HEK293 (cell line): ENCODE measurements around the gene STARD3.

Experiments
- CTCF ChIA-PET: fragments of 350-600 bp; formaldehyde crosslinking; extraction: SDS; loops from one replicate; lab custom pipeline; 2021; ENCODE audit warnings: antibody characterized with exemption; lab: Yijun Ruan, JAX
- POLR2A ChIA-PET: fragments of 300-600 bp; formaldehyde crosslinking; extraction: SDS; loops from one replicate; lab custom pipeline; 2020; ENCODE audit warnings: antibody characterized with exemption, inconsistent platforms; lab: Yijun Ruan, JAX
- H3K27ac ChIP-seq: fragments of 200-500 bp; sonication (Bioruptor generic); 2 replicates; pipeline ENCODE4 v1.5.1; 2014; ENCODE audit warnings: low read depth, low read length, control low read depth, inconsistent platforms; ENCODE audit errors: extremely low read depth
- H3K36me3 ChIP-seq, 2 experiments: fragments of 200-500 bp in 1 of 2; sonication (Bioruptor generic) in 1 of 2; 1 replicate in 1 of 2; 2 replicates in 1 of 2; pipeline ENCODE4 v1.5.1; 2014 to 2017; ENCODE audit warnings: inconsistent platforms in 2 of 2, low read length in 2 of 2; ENCODE audit not compliant: control insufficient read depth in 2 of 2, insufficient read depth in 1 of 2
- H3K4me1 ChIP-seq: fragments of 200-500 bp; sonication (Bioruptor generic); 2 replicates; pipeline ENCODE4 v1.5.1; 2014; ENCODE audit warnings: mild to moderate bottlenecking, low read length, inconsistent platforms; ENCODE audit not compliant: control insufficient read depth, insufficient read depth
- H3K4me3 ChIP-seq: 2 replicates; pipeline ENCODE4 v1.5.1; 2011; ENCODE audit warnings: low read depth, mild to moderate bottlenecking, control low read depth, low read length, moderate library complexity
- H3K9me3 ChIP-seq: fragments of 200-500 bp; sonication (Bioruptor generic); 2 replicates; pipeline ENCODE4 v1.5.1; 2014; ENCODE audit warnings: low read depth, low read length, inconsistent platforms; ENCODE audit not compliant: control insufficient read depth, insufficient read depth
- GLI4 ChIP-seq: fragments of 450-650 bp; formaldehyde crosslinking; IDR thresholded peaks from 2 replicates; pipeline ENCODE4 v1.5.1; 2016; ENCODE audit warnings: missing biosample characterization, missing genetic modification characterization
- KLF1 ChIP-seq: fragments of 450-650 bp; formaldehyde crosslinking; IDR thresholded peaks from 2 replicates; pipeline ENCODE4 v1.5.1; 2016; ENCODE audit warnings: missing biosample characterization, missing genetic modification characterization
- KLF7 ChIP-seq: fragments of 450-650 bp; formaldehyde crosslinking; IDR thresholded peaks from 2 replicates; pipeline ENCODE4 v1.5.1; 2016; ENCODE audit warnings: missing biosample characterization, missing genetic modification characterization, borderline replicate concordance
- PRDM1 ChIP-seq: fragments of 450-650 bp; formaldehyde crosslinking; IDR thresholded peaks from 2 replicates; pipeline ENCODE4; 2016; ENCODE audit warnings: missing biosample characterization, missing genetic modification characterization
- REPIN1 ChIP-seq: fragments of 450-650 bp; formaldehyde crosslinking; IDR thresholded peaks from 2 replicates; pipeline ENCODE4 v1.5.1; 2017; ENCODE audit warnings: missing biosample characterization, missing genetic modification characterization, low read depth
- SP2 ChIP-seq: fragments of 450-650 bp; formaldehyde crosslinking; IDR thresholded peaks from 2 replicates; pipeline ENCODE4 v1.5.1; 2016; ENCODE audit warnings: missing biosample characterization, missing genetic modification characterization
- ZBTB20 ChIP-seq: fragments of 450-650 bp; formaldehyde crosslinking; IDR thresholded peaks from 2 replicates; pipeline ENCODE4 v1.5.1; 2016; ENCODE audit warnings: missing biosample characterization, missing genetic modification characterization
- ZBTB48 ChIP-seq: fragments of 450-650 bp; formaldehyde crosslinking; IDR thresholded peaks from 2 replicates; pipeline ENCODE4 v1.5.1; 2016; ENCODE audit warnings: missing biosample characterization, missing genetic modification characterization
- ZFHX2 ChIP-seq: fragments of 450-650 bp; formaldehyde crosslinking; conservative IDR thresholded peaks from 2 replicates; pipeline ENCODE4 v1.5.1; 2016; ENCODE audit warnings: missing biosample characterization, missing genetic modification characterization
- ZFP69B ChIP-seq: fragments of 450-650 bp; formaldehyde crosslinking; IDR thresholded peaks from 2 replicates; pipeline ENCODE4 v1.5.1; 2016; ENCODE audit warnings: missing biosample characterization, missing genetic modification characterization
- ZNF112 ChIP-seq: fragments of 450-650 bp; formaldehyde crosslinking; IDR thresholded peaks from 2 replicates; pipeline ENCODE4 v1.5.0; 2017; ENCODE audit warnings: missing biosample characterization, missing genetic modification characterization
- ZNF335 ChIP-seq: fragments of 450-650 bp; formaldehyde crosslinking; conservative IDR thresholded peaks from 2 replicates; pipeline ENCODE4 v1.5.1; 2016; ENCODE audit warnings: missing biosample characterization, missing genetic modification characterization
- ZNF677 ChIP-seq: fragments of 450-650 bp; IDR thresholded peaks from 2 replicates; pipeline ENCODE4 v1.5.0; 2018; ENCODE audit warnings: missing biosample characterization, mild to moderate bottlenecking, missing genetic modification characterization, moderate library complexity
- ZNF792 ChIP-seq: fragments of 450-650 bp; formaldehyde crosslinking; IDR thresholded peaks from 2 replicates; pipeline ENCODE4 v1.5.1; 2016; ENCODE audit warnings: missing biosample characterization, missing genetic modification characterization
- TF ChIP-seq, protein P1 (sequence below): fragments of 450-650 bp; formaldehyde crosslinking; IDR thresholded peaks from 2 replicates; pipeline ENCODE4 v1.5.1; 2017; ENCODE audit warnings: missing biosample characterization, missing genetic modification characterization
- TF ChIP-seq, protein P2 (sequence below): fragments of 450-650 bp; formaldehyde crosslinking; IDR thresholded peaks from 2 replicates; pipeline ENCODE4 v1.5.1; 2016; ENCODE audit warnings: missing biosample characterization, missing genetic modification characterization
- TF ChIP-seq, protein P3 (sequence below): fragments of 450-650 bp; formaldehyde crosslinking; IDR thresholded peaks from 2 replicates; pipeline ENCODE4 v1.5.1; 2016; ENCODE audit warnings: missing biosample characterization, missing genetic modification characterization

The STARD3 gene

DNA sequence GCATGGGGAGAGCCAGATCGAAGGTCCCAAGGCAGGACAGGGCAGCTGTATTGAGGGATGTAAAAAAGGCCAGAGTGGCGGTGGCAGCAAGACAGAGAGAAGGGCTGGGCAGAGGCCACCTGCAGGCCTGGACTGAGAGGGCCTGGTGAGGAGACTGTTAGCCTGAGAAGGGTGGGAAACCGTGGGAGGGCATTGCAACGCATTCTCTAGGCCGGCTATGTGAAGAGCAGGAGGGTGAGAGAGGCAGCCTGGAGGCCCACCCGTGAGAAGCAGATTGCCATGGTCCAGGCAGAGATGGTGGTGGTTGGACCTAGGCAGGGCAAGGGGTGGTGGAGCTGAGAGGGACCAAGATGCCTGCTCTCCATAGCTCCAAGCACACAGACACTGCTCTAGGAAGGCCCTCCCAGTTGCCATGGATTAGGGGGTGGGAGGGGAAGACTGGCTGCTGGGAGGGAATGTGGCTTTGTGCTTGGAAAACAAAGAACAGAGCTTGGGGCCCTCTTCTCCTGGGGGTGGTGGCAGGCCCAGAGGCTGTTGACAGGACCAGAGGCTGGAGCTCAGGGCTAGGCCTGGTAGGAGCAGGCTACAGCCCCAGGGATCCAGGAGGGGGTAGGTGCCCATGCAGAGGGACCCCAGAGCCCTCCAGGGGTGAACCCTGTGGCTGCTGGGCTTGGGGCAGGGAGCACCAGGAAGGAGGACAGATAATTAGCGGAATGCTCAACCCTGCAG is 15.8 kb downstream of the STARD3 start (continued):
- TF ChIP-seq PRDM1 (tag by site-specific recombination) (no peak), ZBTB48 (tag by site-specific recombination) (0 out of 2 replicates have a peak, but pooled peaks have one; percentile 16), KLF7 (tag by site-specific recombination) (no peak), ZNF792 (tag by site-specific recombination) (no peak), REPIN1 (tag by site-specific recombination) (no peak), SP2 (tag by site-specific recombination) (peak; percentile 51), ZNF677 (no peak), ZNF335 (tag by site-specific recombination) (peak; percentile 66; the same call in 1 of the 2 replicates), ZBTB20 (0 out of 2 replicates have a peak, but pooled peaks have one; percentile 32)
- TF ChIP-seq, protein P1, sequence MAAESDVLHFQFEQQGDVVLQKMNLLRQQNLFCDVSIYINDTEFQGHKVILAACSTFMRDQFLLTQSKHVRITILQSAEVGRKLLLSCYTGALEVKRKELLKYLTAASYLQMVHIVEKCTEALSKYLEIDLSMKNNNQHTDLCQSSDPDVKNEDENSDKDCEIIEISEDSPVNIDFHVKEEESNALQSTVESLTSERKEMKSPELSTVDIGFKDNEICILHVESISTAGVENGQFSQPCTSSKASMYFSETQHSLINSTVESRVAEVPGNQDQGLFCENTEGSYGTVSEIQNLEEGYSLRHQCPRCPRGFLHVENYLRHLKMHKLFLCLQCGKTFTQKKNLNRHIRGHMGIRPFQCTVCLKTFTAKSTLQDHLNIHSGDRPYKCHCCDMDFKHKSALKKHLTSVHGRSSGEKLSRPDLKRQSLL, result no peak
- TF ChIP-seq, protein P2, sequence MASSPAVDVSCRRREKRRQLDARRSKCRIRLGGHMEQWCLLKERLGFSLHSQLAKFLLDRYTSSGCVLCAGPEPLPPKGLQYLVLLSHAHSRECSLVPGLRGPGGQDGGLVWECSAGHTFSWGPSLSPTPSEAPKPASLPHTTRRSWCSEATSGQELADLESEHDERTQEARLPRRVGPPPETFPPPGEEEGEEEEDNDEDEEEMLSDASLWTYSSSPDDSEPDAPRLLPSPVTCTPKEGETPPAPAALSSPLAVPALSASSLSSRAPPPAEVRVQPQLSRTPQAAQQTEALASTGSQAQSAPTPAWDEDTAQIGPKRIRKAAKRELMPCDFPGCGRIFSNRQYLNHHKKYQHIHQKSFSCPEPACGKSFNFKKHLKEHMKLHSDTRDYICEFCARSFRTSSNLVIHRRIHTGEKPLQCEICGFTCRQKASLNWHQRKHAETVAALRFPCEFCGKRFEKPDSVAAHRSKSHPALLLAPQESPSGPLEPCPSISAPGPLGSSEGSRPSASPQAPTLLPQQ (tag by site-specific recombination), result no peak

DNA sequence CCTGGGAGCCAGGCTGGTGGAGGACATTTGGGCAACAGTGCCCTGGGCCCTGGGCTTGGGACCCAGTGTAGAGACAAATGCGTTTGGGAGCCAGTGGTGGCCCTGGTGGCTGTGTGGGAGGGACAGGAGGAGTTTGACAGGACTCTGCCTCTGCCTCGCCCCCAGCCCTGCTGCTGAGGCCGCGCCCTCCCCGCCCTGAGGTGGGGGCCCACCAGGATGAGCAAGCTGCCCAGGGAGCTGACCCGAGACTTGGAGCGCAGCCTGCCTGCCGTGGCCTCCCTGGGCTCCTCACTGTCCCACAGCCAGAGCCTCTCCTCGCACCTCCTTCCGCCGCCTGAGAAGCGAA is 16.3 kb downstream of the STARD3 start:
- peaks cover 2% of the 10 kb centered on the region; the same call in 1 of the 2 replicates for H3K4me1 ChIP-seq
- peaks cover 0 to 24% of the 10 kb centered on the region in 2 experiments; a peak in 2 of 3 replicates for H3K36me3 ChIP-seq
- POLR2A ChIA-PET, result interaction anchor here (1.0 to 1.6 kb wide), 8 partner anchors 10 to 265 kb away, joined by 3 to 6 read pairs (median 4); partner anchors contain the start of genes ERBB2, GSDMB and PGAP3
- TF ChIP-seq, protein P2 (tag by site-specific recombination), result 0 out of 2 replicates have a peak, but pooled peaks have one; percentile 19
- TF ChIP-seq GLI4 (tag by site-specific recombination) (no peak), ZNF112 (tag by site-specific recombination) (no peak), ZFHX2 (tag by site-specific recombination) (peak; percentile 7; the same call in 1 of the 2 replicates), ZFP69B (peak; percentile 22; the same call in 1 of the 2 replicates), KLF1 (tag by site-specific recombination) (peak; percentile 87)
- TF ChIP-seq, protein P3, sequence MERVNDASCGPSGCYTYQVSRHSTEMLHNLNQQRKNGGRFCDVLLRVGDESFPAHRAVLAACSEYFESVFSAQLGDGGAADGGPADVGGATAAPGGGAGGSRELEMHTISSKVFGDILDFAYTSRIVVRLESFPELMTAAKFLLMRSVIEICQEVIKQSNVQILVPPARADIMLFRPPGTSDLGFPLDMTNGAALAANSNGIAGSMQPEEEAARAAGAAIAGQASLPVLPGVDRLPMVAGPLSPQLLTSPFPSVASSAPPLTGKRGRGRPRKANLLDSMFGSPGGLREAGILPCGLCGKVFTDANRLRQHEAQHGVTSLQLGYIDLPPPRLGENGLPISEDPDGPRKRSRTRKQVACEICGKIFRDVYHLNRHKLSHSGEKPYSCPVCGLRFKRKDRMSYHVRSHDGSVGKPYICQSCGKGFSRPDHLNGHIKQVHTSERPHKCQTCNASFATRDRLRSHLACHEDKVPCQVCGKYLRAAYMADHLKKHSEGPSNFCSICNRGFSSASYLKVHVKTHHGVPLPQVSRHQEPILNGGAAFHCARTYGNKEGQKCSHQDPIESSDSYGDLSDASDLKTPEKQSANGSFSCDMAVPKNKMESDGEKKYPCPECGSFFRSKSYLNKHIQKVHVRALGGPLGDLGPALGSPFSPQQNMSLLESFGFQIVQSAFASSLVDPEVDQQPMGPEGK (tag by site-specific recombination), result 0 out of 2 replicates have a peak, but pooled peaks have one; percentile 14
- TF ChIP-seq, all 188 proteins: peak for 5
- H3K4me3 ChIP-seq, result no peak overlapping the region
- no peaks in the 10 kb centered on the region for H3K9me3 ChIP-seq
- H3K27ac ChIP-seq, result peak overlapping the region; percentile 6; the same call in 1 of the 2 replicates
- CTCF ChIA-PET, result interaction anchor here (0.5 to 11.9 kb wide), 31 partner anchors 10 to 462 kb away, joined by 3 to 220 read pairs (median 4); partner anchors contain the start of genes ERBB2, MIEN1, PNMT and PPP1R1B
